K562 (cell line): ENCODE measurements around the gene CARS2. TPM values are rescaled to one million over a fixed set of nuclear protein-coding genes. Genes with fewer than 3 reads are reported as not detected.

Source experiments
- CBX5 ChIP-seq: IDR thresholded peaks from 2 replicates; pipeline ENCODE4 v1.6.1; 2014; ENCODE audit warnings: low read depth, borderline replicate concordance
- CCAR2 ChIP-seq: fragments of 200-400 bp; formaldehyde crosslinking; IDR thresholded peaks from 2 replicates; pipeline ENCODE4 v1.6.1; 2017; ENCODE audit warnings: mild to moderate bottlenecking, low read depth, low read length
- CTBP1 ChIP-seq: fragments of 450-650 bp; IDR thresholded peaks from 2 replicates; pipeline ENCODE4 v1.6.1; 2016; ENCODE audit warnings: borderline replicate concordance
- ESRRB ChIP-seq: fragments of 250-450 bp; sonication (Bioruptor Pico); IDR thresholded peaks from 2 replicates; pipeline ENCODE4 v1.5.0; 2020; ENCODE audit warnings: mild to moderate bottlenecking, moderate library complexity, borderline replicate concordance
- FOXP1 ChIP-seq: sonication (generic); formaldehyde crosslinking; IDR thresholded peaks from 2 replicates; pipeline ENCODE4 v1.8.0; 2022; ENCODE audit warnings: mild to moderate bottlenecking, missing genetic modification reagents
- GATA2 ChIP-seq: sonication (generic); formaldehyde crosslinking; IDR thresholded peaks from 2 replicates; pipeline ENCODE4 v1.4.0; 2020; ENCODE audit warnings: mild to moderate bottlenecking, missing genetic modification reagents
- HDAC2 ChIP-seq: fragments of 450-650 bp; IDR thresholded peaks from 2 replicates; pipeline ENCODE4 v1.6.1; 2016; ENCODE audit warnings: mild to moderate bottlenecking
- IRF1 ChIP-seq: sonication (generic); formaldehyde crosslinking; IDR thresholded peaks from 2 replicates; pipeline ENCODE4 v1.8.0; 2022; ENCODE audit warnings: missing genetic modification reagents, mild to moderate bottlenecking, borderline replicate concordance
- PPARD ChIP-seq: fragments of 250-450 bp; sonication (Bioruptor Pico); IDR thresholded peaks from 2 replicates; pipeline ENCODE4 v1.8.0; 2022; ENCODE audit warnings: inconsistent platforms, mild to moderate bottlenecking, moderate library complexity
- TARDBP ChIP-seq: fragments of 450-650 bp; IDR thresholded peaks from 2 replicates; pipeline ENCODE4 v1.6.1; 2016
- TCF3 ChIP-seq: sonication (generic); formaldehyde crosslinking; IDR thresholded peaks from 2 replicates; pipeline ENCODE4 v1.4.0; 2020; ENCODE audit warnings: mild to moderate bottlenecking, missing genetic modification reagents
- VEZF1 ChIP-seq: fragments of 200-800 bp; sonication (Bioruptor generic); IDR thresholded peaks from 2 replicates; pipeline ENCODE4 v1.6.1; 2017; ENCODE audit warnings: missing genetic modification characterization, missing compliant biosample characterization
- YY1 ChIP-seq, 3 experiments: IDR thresholded peaks; 2 replicates each; pipeline ENCODE4 v1.6.1; 2011; ENCODE audit warnings: low read length in 2 of 3, mild to moderate bottlenecking in 2 of 3, moderate library complexity in 2 of 3, borderline replicate concordance in 1 of 3, control low read depth in 1 of 3, low read depth in 1 of 3; ENCODE audit not compliant: insufficient read depth in 3 of 3, insufficient replicate concordance in 2 of 3, control insufficient read depth in 1 of 3, insufficient read length in 1 of 3; ENCODE audit errors: extremely low read depth in 1 of 3
- ZBTB33 ChIP-seq: sonication (generic); formaldehyde crosslinking; IDR thresholded peaks from 2 replicates; pipeline ENCODE4 v1.8.1; 2023; ENCODE audit warnings: mild to moderate bottlenecking, missing genetic modification reagents
- ZBTB49 ChIP-seq: sonication (generic); formaldehyde crosslinking; IDR thresholded peaks from 2 replicates; pipeline ENCODE4 v1.8.0; 2022; ENCODE audit warnings: missing genetic modification reagents, mild to moderate bottlenecking, borderline replicate concordance
- ZBTB9 ChIP-seq: fragments of 450-650 bp; formaldehyde crosslinking; IDR thresholded peaks from 2 replicates; pipeline ENCODE4 v1.4.0; 2020; ENCODE audit warnings: mild to moderate bottlenecking, moderate library complexity
- ZFPM2 ChIP-seq: fragments of 250-450 bp; sonication (Bioruptor Pico); IDR thresholded peaks from 2 replicates; pipeline ENCODE4 v1.5.1; 2022; ENCODE audit warnings: mild to moderate bottlenecking
- ZNF764 ChIP-seq: fragments of 250-450 bp; sonication (Bioruptor Pico); IDR thresholded peaks from 2 replicates; pipeline ENCODE4 v1.4.0; 2020; ENCODE audit warnings: low read depth, mild to moderate bottlenecking, moderate library complexity
- ZNF780A ChIP-seq: fragments of 250-450 bp; sonication (Bioruptor Pico); IDR thresholded peaks from 2 replicates; pipeline ENCODE4 v1.5.0; 2021; ENCODE audit warnings: mild to moderate bottlenecking
- polyA plus RNA-seq, 8 experiments: library from polyadenylated mRNA; depleted of rRNA in 4 of 8; stranded (reverse) in 5 of 8; unstranded in 3 of 8; fragments of >200 nt; fragmentation: Nextera tagmentation in 2 of 8; fragmentation: Illumina TruSeq in 1 of 8; extraction: Ambion mirVana in 2 of 8; extraction: Trizol in 1 of 8; gene quantifications; 2 replicates each; pipeline versions ENCODE4 v1.2.1 to v1.2.3, GENCODE V29; 2011 to 2014; ENCODE audit warnings: inconsistent platforms in 1 of 8, missing spikeins in 1 of 8
- total RNA-seq, 7 experiments: library from RNA; depleted of rRNA in 6 of 7; stranded (reverse); fragments of >200 nt in 6 of 7; fragmentation: Illumina TruSeq in 2 of 7; extraction: Trizol in 2 of 7; gene quantifications; 2 replicates each; pipeline versions ENCODE4 v1.2.1 to v1.2.3, GENCODE V29; 2011 to 2021; ENCODE audit warnings: low replicate concordance in 1 of 7

The CARS2 gene
- total and polyA plus RNA-seq, 9 of the 15 experiments (the other 6 are each of a cell fraction or from before 2014, with no cell fraction given) = 1.7 to 37.4 (median 30.5) TPM

- TF ChIP-seq ZBTB49 (CRISPR knock-in tag) = no peak
- no peak for TF ChIP-seq GATA2
- TF ChIP-seq YY1 (IDR thresholded peaks at IDR 0.05; ENCODE audit: borderline replicate concordance in 1 of 3, control insufficient read depth in 1 of 3, extremely low read depth in 1 of 3, insufficient read depth in 3 of 3, insufficient read length in 1 of 3, insufficient replicate concordance in 2 of 3, low read depth in 1 of 3, low read length in 2 of 3) = peak in 2 of 3 experiments; percentile 59 to 70
- TF ChIP-seq ZNF764 = no peak
- no peak for TF ChIP-seq TARDBP
- peak; percentile 37; the same call in 1 of the 2 replicates for TF ChIP-seq ZBTB33
- TF ChIP-seq ZFPM2 (CRISPR knock-in tag) = no peak
- no peak for TF ChIP-seq CCAR2
- TF ChIP-seq HDAC2 = peak; percentile 26; the same call in 1 of the 2 replicates
- TF ChIP-seq VEZF1 = peak; percentile 85
- TF ChIP-seq ZNF780A (CRISPR knock-in tag) = no peak
- TF ChIP-seq PPARD (CRISPR knock-in tag) = no peak
- no peak for TF ChIP-seq FOXP1 (CRISPR knock-in tag)
- no peak for TF ChIP-seq IRF1 (CRISPR knock-in tag)
- TF ChIP-seq ZBTB9 (CRISPR knock-in tag) = no peak
- peak; percentile 48; the same call in 1 of the 2 replicates for TF ChIP-seq CTBP1
- no peak for TF ChIP-seq TCF3 (CRISPR knock-in tag)
- TF ChIP-seq CBX5 = 0 out of 2 replicates have a peak, but pooled peaks have one; percentile 3
- TF ChIP-seq ESRRB (CRISPR knock-in tag) = no peak
Observed at GRCh38 chr13:110705826-110706569, at the start of gene CARS2 (continued).
